Osteocyte (in vitro differentiated cells): ENCODE measurements around the gene ZNF846. TPM values are rescaled to one million over a fixed set of nuclear protein-coding genes. Genes with fewer than 3 reads are reported as not detected.

Source experiments
- DNase-seq: peaks from one replicate; pipeline ENCODE4 v3.0.0; 2021; ENCODE audit warnings: mixed read lengths; ENCODE audit not compliant: unreplicated experiment; ENCODE audit errors: extremely low spot score
- H3K27ac Mint-ChIP-seq: one replicate; pipeline ENCODE4 v1.8.0; 2021; ENCODE audit warnings: mild to moderate bottlenecking, mixed read lengths; ENCODE audit not compliant: unreplicated experiment
- H3K27me3 Mint-ChIP-seq: one replicate; pipeline ENCODE4 v1.8.0; 2021; ENCODE audit warnings: mixed read lengths; ENCODE audit not compliant: unreplicated experiment
- H3K36me3 Mint-ChIP-seq: one replicate; pipeline ENCODE4 v1.8.0; 2021; ENCODE audit warnings: mixed read lengths; ENCODE audit not compliant: unreplicated experiment
- H3K4me1 Mint-ChIP-seq: one replicate; pipeline ENCODE4 v1.8.0; 2021; ENCODE audit warnings: mixed read lengths; ENCODE audit not compliant: unreplicated experiment
- H3K4me3 Mint-ChIP-seq: one replicate; pipeline ENCODE4 v1.8.0; 2021; ENCODE audit warnings: mild to moderate bottlenecking, moderate library complexity, mixed read lengths; ENCODE audit not compliant: unreplicated experiment
- H3K9me3 Mint-ChIP-seq: one replicate; pipeline ENCODE4 v1.8.0; 2021; ENCODE audit warnings: mixed read lengths; ENCODE audit not compliant: unreplicated experiment
- total RNA-seq: library from RNA; stranded (reverse); gene quantifications from 2 replicates; pipeline ENCODE4 v1.2.1, GENCODE V29; 2021
- TF ChIP-seq, protein P1 (sequence below): fragments of 200-600 bp; sonication (generic); IDR thresholded peaks from 2 replicates; pipeline ENCODE4 v1.5.0; 2021; ENCODE audit warnings: antibody characterized with exemption, mild to moderate bottlenecking, moderate library complexity

ZNF846 gene
- total RNA-seq, 1 donor from 2014 or later: 15.3 TPM

DNA sequence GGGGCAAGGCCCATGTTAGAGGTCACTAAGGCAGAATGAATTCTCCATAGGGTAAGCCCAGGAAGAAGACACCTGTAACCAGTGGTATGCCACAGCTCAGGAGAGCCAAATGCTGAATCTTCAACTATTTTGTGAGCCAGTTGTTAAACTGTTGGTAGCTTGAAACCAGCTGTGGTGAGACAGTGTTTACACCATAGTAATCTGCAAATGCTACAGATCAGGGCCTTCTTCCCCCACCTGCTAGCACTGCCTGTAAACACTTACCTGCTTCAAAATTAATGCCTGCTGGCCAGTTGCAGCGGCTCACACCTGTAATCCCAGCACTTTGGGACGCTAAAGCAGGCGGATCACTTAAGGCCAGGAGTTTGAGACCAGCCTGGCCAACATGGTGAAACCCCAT, 38.3 kb upstream of the ZNF846 start:
- Mint-ChIP-seq H3K27me3 (no peaks in the 10 kb centered on the region), H3K4me3 (no peak overlapping the region), H3K27ac (no peak overlapping the region), H3K4me1 (no peaks in the 10 kb centered on the region), H3K9me3 (no peaks in the 10 kb centered on the region), H3K36me3 (peaks cover 22% of the 10 kb centered on the region)
- TF ChIP-seq, protein P1, sequence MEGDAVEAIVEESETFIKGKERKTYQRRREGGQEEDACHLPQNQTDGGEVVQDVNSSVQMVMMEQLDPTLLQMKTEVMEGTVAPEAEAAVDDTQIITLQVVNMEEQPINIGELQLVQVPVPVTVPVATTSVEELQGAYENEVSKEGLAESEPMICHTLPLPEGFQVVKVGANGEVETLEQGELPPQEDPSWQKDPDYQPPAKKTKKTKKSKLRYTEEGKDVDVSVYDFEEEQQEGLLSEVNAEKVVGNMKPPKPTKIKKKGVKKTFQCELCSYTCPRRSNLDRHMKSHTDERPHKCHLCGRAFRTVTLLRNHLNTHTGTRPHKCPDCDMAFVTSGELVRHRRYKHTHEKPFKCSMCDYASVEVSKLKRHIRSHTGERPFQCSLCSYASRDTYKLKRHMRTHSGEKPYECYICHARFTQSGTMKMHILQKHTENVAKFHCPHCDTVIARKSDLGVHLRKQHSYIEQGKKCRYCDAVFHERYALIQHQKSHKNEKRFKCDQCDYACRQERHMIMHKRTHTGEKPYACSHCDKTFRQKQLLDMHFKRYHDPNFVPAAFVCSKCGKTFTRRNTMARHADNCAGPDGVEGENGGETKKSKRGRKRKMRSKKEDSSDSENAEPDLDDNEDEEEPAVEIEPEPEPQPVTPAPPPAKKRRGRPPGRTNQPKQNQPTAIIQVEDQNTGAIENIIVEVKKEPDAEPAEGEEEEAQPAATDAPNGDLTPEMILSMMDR: no peak
- DNase-seq: no peak

DNA sequence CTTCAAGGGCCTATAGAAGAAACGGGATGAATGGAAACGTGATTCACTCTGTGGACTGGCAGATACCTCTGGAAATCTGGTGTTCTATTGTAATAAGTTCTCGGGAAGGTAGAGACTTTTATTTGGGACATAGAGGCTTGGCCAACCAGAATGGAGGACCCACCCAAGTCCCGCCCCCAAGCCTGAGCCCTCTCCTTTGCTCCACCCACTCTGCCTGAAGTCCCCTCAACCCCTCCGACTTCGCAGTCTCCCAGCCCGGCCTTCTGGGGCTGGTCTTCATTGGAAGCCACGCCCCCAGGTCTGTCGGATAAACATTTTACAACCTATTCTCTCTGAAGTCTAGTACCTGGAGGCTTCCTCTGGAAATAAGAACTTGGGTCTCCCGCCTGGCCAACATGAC, 33.4 kb upstream of the ZNF846 start:
- H3K9me3 Mint-ChIP-seq: no peaks in the 10 kb centered on the region
- no peaks in the 10 kb centered on the region for H3K27me3 Mint-ChIP-seq

DNA sequence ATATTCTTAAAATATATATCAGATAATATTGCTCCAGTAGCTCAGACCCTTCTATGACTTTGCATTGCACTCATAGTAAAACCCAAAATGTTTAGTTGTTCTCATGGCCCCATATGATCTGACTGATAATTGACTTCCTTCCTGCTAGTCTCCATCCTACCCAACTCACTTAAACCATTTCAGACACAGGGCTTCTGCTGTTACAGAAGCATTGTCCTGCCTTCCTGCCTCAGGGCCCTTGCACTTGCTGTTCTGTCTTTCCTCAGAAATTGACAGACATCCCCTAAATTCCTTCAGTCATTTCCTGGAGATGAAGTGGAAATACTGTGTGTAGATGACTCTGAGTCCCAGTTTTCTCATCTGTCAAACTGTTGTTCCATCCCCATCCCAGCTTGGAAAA, 30.6 kb upstream of the ZNF846 start:
- TF ChIP-seq, protein P1: no peak
- DNase-seq: no peak
- no peaks in the 10 kb centered on the region for H3K4me1 Mint-ChIP-seq
- H3K9me3 Mint-ChIP-seq: no peaks in the 10 kb centered on the region
- no peak overlapping the region for H3K27ac Mint-ChIP-seq
- no peak overlapping the region for H3K4me3 Mint-ChIP-seq
- no peaks in the 10 kb centered on the region for H3K27me3 Mint-ChIP-seq
- no peaks in the 10 kb centered on the region for H3K36me3 Mint-ChIP-seq

More for the DNA sequence above, 33.4 kb upstream of the ZNF846 start:
- TF ChIP-seq, protein P1: no peak
- H3K4me1 Mint-ChIP-seq: no peaks in the 10 kb centered on the region
- no peaks in the 10 kb centered on the region for H3K36me3 Mint-ChIP-seq
- H3K4me3 Mint-ChIP-seq: no peak overlapping the region
- H3K27ac Mint-ChIP-seq: no peak overlapping the region
- DNase-seq: no peak

DNA sequence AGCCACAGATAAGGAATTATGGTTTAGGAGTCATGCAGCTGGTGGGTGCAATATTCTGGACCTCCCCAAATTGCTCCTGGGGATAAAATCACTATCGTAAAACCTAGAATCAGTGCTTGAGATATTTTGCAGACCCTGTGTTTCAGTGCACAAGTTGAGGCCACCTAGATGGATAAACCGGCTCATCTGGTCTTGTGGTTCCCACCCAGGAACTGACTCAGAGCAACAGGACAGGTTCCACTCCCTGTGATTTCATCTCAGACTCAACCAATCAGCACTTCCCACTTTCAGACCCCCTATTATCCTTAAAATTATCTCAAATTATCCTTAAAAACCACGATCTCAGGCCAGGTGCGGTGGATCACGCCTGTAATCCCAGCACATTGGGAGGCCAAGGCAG, 29.3 kb upstream of the ZNF846 start:
- Mint-ChIP-seq H3K4me1 (peaks cover 3% of the 10 kb centered on the region), H3K27me3 (no peaks in the 10 kb centered on the region), H3K36me3 (no peaks in the 10 kb centered on the region), H3K9me3 (no peaks in the 10 kb centered on the region), H3K27ac (no peak overlapping the region), H3K4me3 (no peak overlapping the region)
- TF ChIP-seq, protein P1: no peak
- DNase-seq: no peak

DNA sequence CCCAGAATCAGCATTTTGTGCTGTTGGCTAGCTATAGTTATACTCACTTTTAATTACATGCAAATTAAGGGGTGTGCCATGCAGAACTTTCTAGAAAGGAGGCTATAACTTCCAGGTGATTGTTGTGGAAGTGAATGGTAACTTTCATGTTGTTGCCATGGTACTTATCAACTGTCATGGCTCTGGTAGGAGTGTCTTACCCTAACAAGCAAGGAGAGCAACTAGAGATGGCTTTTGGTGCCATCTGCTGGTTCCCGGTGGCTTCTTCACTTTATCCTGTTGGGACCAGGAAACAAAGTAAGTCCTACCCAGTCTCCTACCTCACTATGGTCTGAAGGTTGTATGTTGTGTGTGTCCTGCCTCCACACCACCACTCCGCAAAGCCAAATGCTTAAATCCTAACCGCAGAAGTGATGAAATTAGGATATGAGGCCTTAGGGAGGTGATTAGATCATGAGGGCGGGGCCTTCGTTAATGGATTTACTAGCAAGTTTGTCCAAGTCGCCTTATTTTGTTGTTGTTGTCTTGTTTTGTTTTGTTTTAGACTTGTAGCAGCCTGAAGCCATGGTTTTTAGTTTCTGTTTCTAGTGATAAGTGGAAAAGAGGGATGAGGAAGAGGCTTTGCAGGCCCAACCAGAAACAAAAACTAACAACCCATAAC, 27.7 kb upstream of the ZNF846 start:
- DNase-seq: peak; percentile 91
- no peaks in the 10 kb centered on the region for H3K9me3 Mint-ChIP-seq
- no peaks in the 10 kb centered on the region for H3K36me3 Mint-ChIP-seq
- H3K4me1 Mint-ChIP-seq: peaks cover 6% of the 10 kb centered on the region
- no peaks in the 10 kb centered on the region for H3K27me3 Mint-ChIP-seq
- H3K27ac Mint-ChIP-seq: peak overlapping the region; percentile 48
- H3K4me3 Mint-ChIP-seq: no peak overlapping the region
- TF ChIP-seq, protein P1: peak; percentile 93
